GM23338 (cell line): ENCODE measurements around the gene CIB4.

Experiments used
- CREB1 ChIP-seq: fragments of 250-450 bp; sonication (Bioruptor Pico); IDR thresholded peaks from 2 replicates; pipeline ENCODE4 v1.5.0; 2020; ENCODE audit warnings: low read depth, mild to moderate bottlenecking, moderate library complexity
- EZH2 ChIP-seq: fragments of 200-600 bp; sonication (generic); IDR thresholded peaks from one replicate; pipeline ENCODE4 v1.8.0; 2017; ENCODE audit warnings: antibody characterized with exemption, mild to moderate bottlenecking, low read depth; ENCODE audit not compliant: unreplicated experiment
- EZH2phosphoT487 ChIP-seq: fragments of 200-600 bp; sonication (generic); IDR thresholded peaks from one replicate; pipeline ENCODE4 v1.8.1; 2018; ENCODE audit warnings: antibody characterized with exemption; ENCODE audit not compliant: unreplicated experiment
- JUNB ChIP-seq: IDR thresholded peaks from one replicate; pipeline ENCODE4 v1.6.1; 2016; ENCODE audit warnings: antibody characterized with exemption; ENCODE audit not compliant: unreplicated experiment
- NANOG ChIP-seq: IDR thresholded peaks from 2 replicates; pipeline ENCODE4 v1.6.1; 2016; ENCODE audit warnings: antibody characterized with exemption, borderline replicate concordance
- POLR2AphosphoS5 ChIP-seq: IDR thresholded peaks from 2 replicates; pipeline ENCODE4 v1.6.1; 2016; ENCODE audit warnings: antibody characterized with exemption, low read depth
- ZNF114 ChIP-seq: fragments of 250-450 bp; sonication (Bioruptor Pico); IDR thresholded peaks from 2 replicates; pipeline ENCODE4 v1.5.0; 2020; ENCODE audit warnings: mild to moderate bottlenecking, moderate library complexity
- ZNF331 ChIP-seq: fragments of 250-450 bp; sonication (Bioruptor Pico); IDR thresholded peaks from 2 replicates; pipeline ENCODE4 v1.5.0; 2020; ENCODE audit warnings: low read depth, mild to moderate bottlenecking, moderate library complexity
- TF ChIP-seq, protein P1 (sequence below), 2 experiments: fragments of 200-600 bp in 1 of 2; sonication (generic) in 1 of 2; conservative IDR thresholded peaks; 2 replicates each; pipeline versions ENCODE4 v1.5.1 to v1.6.1; 2016 to 2017; ENCODE audit warnings: antibody characterized with exemption in 2 of 2, low read depth in 2 of 2, mild to moderate bottlenecking in 2 of 2, moderate library complexity in 1 of 2
- TF ChIP-seq, protein P2 (sequence below): IDR thresholded peaks from one replicate; pipeline ENCODE4 v1.6.1; 2018; ENCODE audit warnings: antibody characterized with exemption; ENCODE audit not compliant: unreplicated experiment
- TF ChIP-seq, protein P3 (sequence below): IDR thresholded peaks from 2 replicates; pipeline ENCODE4 v1.6.1; 2016; ENCODE audit warnings: antibody characterized with exemption

DNA sequence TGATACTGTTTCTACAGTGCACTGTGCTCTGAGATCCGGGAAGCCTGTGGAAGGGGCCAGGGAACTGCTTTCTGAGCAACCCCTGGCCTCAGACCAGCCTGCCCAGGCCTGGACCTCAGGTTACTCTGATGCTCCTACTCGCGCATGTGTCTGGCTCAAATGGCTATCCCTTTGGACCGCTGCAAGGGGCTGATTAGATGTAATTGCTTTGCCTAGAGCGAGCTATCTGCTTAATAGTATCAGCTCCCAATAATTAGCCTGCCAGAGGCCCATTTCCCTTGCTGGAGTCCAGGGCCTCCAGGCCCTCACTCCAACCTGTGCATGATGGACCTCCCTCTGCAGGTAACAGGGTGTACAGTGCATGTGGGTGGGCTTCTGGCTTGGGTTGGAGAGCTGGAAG, 44.2 kb upstream of the CIB4 start:
- TF ChIP-seq, protein P1, sequence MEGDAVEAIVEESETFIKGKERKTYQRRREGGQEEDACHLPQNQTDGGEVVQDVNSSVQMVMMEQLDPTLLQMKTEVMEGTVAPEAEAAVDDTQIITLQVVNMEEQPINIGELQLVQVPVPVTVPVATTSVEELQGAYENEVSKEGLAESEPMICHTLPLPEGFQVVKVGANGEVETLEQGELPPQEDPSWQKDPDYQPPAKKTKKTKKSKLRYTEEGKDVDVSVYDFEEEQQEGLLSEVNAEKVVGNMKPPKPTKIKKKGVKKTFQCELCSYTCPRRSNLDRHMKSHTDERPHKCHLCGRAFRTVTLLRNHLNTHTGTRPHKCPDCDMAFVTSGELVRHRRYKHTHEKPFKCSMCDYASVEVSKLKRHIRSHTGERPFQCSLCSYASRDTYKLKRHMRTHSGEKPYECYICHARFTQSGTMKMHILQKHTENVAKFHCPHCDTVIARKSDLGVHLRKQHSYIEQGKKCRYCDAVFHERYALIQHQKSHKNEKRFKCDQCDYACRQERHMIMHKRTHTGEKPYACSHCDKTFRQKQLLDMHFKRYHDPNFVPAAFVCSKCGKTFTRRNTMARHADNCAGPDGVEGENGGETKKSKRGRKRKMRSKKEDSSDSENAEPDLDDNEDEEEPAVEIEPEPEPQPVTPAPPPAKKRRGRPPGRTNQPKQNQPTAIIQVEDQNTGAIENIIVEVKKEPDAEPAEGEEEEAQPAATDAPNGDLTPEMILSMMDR (conservative IDR thresholded peaks at IDR 0.05; ENCODE audit: low read depth in 2 of 2): no peak
- TF ChIP-seq POLR2AphosphoS5: no peak
- no peak for TF ChIP-seq EZH2
- TF ChIP-seq CREB1 (CRISPR knock-in tag): no peak
- TF ChIP-seq, protein P2, sequence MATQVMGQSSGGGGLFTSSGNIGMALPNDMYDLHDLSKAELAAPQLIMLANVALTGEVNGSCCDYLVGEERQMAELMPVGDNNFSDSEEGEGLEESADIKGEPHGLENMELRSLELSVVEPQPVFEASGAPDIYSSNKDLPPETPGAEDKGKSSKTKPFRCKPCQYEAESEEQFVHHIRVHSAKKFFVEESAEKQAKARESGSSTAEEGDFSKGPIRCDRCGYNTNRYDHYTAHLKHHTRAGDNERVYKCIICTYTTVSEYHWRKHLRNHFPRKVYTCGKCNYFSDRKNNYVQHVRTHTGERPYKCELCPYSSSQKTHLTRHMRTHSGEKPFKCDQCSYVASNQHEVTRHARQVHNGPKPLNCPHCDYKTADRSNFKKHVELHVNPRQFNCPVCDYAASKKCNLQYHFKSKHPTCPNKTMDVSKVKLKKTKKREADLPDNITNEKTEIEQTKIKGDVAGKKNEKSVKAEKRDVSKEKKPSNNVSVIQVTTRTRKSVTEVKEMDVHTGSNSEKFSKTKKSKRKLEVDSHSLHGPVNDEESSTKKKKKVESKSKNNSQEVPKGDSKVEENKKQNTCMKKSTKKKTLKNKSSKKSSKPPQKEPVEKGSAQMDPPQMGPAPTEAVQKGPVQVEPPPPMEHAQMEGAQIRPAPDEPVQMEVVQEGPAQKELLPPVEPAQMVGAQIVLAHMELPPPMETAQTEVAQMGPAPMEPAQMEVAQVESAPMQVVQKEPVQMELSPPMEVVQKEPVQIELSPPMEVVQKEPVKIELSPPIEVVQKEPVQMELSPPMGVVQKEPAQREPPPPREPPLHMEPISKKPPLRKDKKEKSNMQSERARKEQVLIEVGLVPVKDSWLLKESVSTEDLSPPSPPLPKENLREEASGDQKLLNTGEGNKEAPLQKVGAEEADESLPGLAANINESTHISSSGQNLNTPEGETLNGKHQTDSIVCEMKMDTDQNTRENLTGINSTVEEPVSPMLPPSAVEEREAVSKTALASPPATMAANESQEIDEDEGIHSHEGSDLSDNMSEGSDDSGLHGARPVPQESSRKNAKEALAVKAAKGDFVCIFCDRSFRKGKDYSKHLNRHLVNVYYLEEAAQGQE: no peak
- TF ChIP-seq EZH2phosphoT487: no peak
- no peak for TF ChIP-seq ZNF331 (CRISPR knock-in tag)
- no peak for TF ChIP-seq NANOG
- TF ChIP-seq JUNB: no peak
- TF ChIP-seq, protein P3, sequence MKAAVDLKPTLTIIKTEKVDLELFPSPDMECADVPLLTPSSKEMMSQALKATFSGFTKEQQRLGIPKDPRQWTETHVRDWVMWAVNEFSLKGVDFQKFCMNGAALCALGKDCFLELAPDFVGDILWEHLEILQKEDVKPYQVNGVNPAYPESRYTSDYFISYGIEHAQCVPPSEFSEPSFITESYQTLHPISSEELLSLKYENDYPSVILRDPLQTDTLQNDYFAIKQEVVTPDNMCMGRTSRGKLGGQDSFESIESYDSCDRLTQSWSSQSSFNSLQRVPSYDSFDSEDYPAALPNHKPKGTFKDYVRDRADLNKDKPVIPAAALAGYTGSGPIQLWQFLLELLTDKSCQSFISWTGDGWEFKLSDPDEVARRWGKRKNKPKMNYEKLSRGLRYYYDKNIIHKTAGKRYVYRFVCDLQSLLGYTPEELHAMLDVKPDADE: no peak
- no peak for TF ChIP-seq ZNF114 (CRISPR knock-in tag)
